ENCODE results near the gene ACTL6B. TPM values are rescaled to one million over a fixed set of nuclear protein-coding genes. Genes with fewer than 3 reads are reported as not detected.

ACTL6B gene
- total and polyA plus RNA-seq, 9 of the 15 experiments (the other 6 are each of a cell fraction or from before 2014, with no cell fraction given) = not detected

DNA sequence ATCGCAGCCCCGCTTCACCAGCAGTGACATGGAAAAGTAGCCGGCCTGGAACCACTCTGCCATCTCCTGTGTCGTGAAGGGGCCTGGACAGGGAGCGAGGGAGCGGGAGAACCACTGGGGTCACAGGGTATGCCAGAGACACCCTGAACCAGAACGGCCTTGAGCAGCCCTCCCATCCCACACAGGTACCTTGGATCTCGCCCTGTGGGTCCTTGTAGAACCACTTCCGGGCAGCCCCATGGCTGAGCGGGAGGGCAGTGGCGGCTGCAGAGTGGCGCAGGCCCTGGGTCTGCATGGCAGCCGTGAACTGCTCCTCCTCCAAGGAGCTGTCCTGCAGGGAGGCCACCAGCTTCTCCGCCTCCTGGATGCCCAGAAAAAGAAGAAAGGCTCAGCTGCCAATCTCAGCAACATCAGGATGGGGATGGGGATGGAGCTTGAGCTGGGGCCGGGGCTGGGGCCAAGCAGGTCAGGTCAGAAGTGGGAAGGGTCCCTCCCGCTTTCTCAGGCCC is 28.3 kb upstream of the ACTL6B start:
- no peak for ATAC-seq
- Histone ChIP-seq H3K9ac (ENCODE audit: insufficient read depth in 1 of 2, low read depth in 2 of 2, low read length in 2 of 2) (0 out of 4 replicates have a peak overlapping the region, but pooled peaks of 1 of the 2 experiments have one; percentile 6), H3K27ac (ENCODE audit: extremely low read depth, low read depth, low read length) (no peak overlapping the region), H3K4me1 (replicated peaks in 1 of 2; ENCODE audit: control insufficient read depth in 2 of 2, insufficient read depth in 2 of 2, low read length in 2 of 2) (peaks cover 4 to 79% of the 10 kb centered on the region in 2 experiments; a peak in 4 of 5 replicates), H3K27me3 (ENCODE audit: control insufficient read depth in 2 of 2, insufficient read depth in 2 of 2, low read length in 2 of 2) (no peaks in the 10 kb centered on the region), H3K4me2 (ENCODE audit: insufficient read depth, low read length) (no peak overlapping the region), H3K4me3 (no peak overlapping the region), H4K20me1 (replicated peaks; ENCODE audit: control insufficient read depth, insufficient read depth, low read length) (peaks cover 23% of the 10 kb centered on the region), H3K36me3 (ENCODE audit: control insufficient read depth, insufficient read depth, low read length) (peaks cover 100% of the 10 kb centered on the region; the same call in 2 of the 3 replicates), H3K9me1 (ENCODE audit: control insufficient read depth, insufficient read depth, low read length) (no peaks in the 10 kb centered on the region), H3K9me3 (replicated peaks; ENCODE audit: control insufficient read depth, insufficient read depth, low read depth, low read length) (no peaks in the 10 kb centered on the region), H2AFZ (ENCODE audit: low read depth, low read length) (no peak overlapping the region), H3K79me2 (ENCODE audit: control insufficient read depth, insufficient read depth, low read length) (peaks cover 15% of the 10 kb centered on the region)
- 98% methylated on average over 16 of the region's 16 CpGs for WGBS (ENCODE audit: insufficient coverage, low coverage, missing lambda C conversion rate)
- POLR2A ChIA-PET = interaction anchor here (0.6 to 1.9 kb wide), 4 partner anchors 9 to 81 kb away, joined by 3 to 6 read pairs (median 4); partner anchors contain the start of gene GIGYF1
- intact Hi-C loops (cut with micrococcal nuclease) (no loop called here), in situ Hi-C loops (cut with MboI) (no loop called here)
- CTCF ChIA-PET (ENCODE audit: low intra/inter-chr PET ratio) = no interaction called here
- DNase-seq (ENCODE audit: extremely low read depth in 1 of 4, low spot score in 3 of 4) = peak in 1 of 4 experiments; percentile 10
- FAIRE-seq = no peak
- TF ChIP-seq TCF3 (CRISPR knock-in tag; IDR thresholded peaks at IDR 0.05) (no peak), ZNF140 (CRISPR knock-in tag; IDR thresholded peaks at IDR 0.05) (no peak), VEZF1 (CRISPR knock-in tag; IDR thresholded peaks at IDR 0.05) (no peak), LARP7 (IDR thresholded peaks at IDR 0.05) (no peak), RBFOX2 (IDR thresholded peaks at IDR 0.05; ENCODE audit: low read depth, low read length) (peak; percentile 60), SLC30A9 (CRISPR knock-in tag; IDR thresholded peaks at IDR 0.05) (no peak), SMARCE1 (IDR thresholded peaks at IDR 0.05) (no peak), PML (IDR thresholded peaks at IDR 0.05; ENCODE audit: low read length) (no peak), ZC3H4 (CRISPR knock-in tag; IDR thresholded peaks at IDR 0.05; ENCODE audit: borderline replicate concordance) (no peak), POLR2G (IDR thresholded peaks at IDR 0.05; ENCODE audit: low read depth, low read length) (peak; percentile 2; the same call in 1 of the 2 replicates), CHD1 (IDR thresholded peaks at IDR 0.05; ENCODE audit: low read length) (no peak), STAT5A (IDR thresholded peaks at IDR 0.05; ENCODE audit: borderline replicate concordance, low read length) (no peak)
- TF ChIP-seq, protein P1, sequence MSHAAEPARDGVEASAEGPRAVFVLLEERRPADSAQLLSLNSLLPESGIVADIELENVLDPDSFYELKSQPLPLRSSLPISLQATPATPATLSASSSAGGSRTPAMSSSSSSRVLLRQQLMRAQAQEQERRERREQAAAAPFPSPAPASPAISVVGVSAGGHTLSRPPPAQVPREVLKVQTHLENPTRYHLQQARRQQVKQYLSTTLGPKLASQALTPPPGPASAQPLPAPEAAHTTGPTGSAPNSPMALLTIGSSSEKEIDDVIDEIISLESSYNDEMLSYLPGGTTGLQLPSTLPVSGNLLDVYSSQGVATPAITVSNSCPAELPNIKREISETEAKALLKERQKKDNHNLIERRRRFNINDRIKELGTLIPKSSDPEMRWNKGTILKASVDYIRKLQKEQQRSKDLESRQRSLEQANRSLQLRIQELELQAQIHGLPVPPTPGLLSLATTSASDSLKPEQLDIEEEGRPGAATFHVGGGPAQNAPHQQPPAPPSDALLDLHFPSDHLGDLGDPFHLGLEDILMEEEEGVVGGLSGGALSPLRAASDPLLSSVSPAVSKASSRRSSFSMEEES (CRISPR knock-in tag; IDR thresholded peaks at IDR 0.05) = no peak
- BruUV-seq (replicated peaks) = no TSS peak

All from K562 (cell line).